ENCODE data around the gene ZNF609. TPM values are rescaled to one million over a fixed set of nuclear protein-coding genes. Genes with fewer than 3 reads are reported as not detected.
A peak's percentile ranks its signal among the peaks of the same experiment; 100 is the strongest.

ZNF609 gene
- total RNA-seq, 2 donors from 2014 or later, result 52.3 to 54.8 TPM

- 95 to 98% methylated on average over 7 of the region's 7 CpGs for WGBS, 2 experiments (ENCODE audit: insufficient coverage in 1 of 2, insufficient read length in 1 of 2)
- no peak overlapping the region for H3K27ac Mint-ChIP-seq
- Histone ChIP-seq H3K4me1 (ENCODE audit: control insufficient read depth, insufficient read depth, low read length) (no peaks in the 10 kb centered on the region), H3K27me3 (ENCODE audit: control insufficient read depth, insufficient read depth, low read length, poor library complexity, severe bottlenecking) (no peaks in the 10 kb centered on the region), H3K36me3 (ENCODE audit: control insufficient read depth, insufficient read depth, low read length) (peaks cover 60% of the 10 kb centered on the region), H3K9me3 (ENCODE audit: control insufficient read depth, low read length) (no peaks in the 10 kb centered on the region), H3K4me3 (ENCODE audit: low read length) (no peak overlapping the region), H3K9ac (ENCODE audit: extremely low read depth, low read length, poor library complexity, severe bottlenecking) (no peak overlapping the region), H3K27ac (ENCODE audit: low read depth, low read length) (no peak overlapping the region)
- H3K9me3 Mint-ChIP-seq, result no peaks in the 10 kb centered on the region
- H3K4me1 Mint-ChIP-seq, result no peaks in the 10 kb centered on the region
- DNase-seq, result no peak
- H3K27me3 Mint-ChIP-seq (ENCODE audit: insufficient read depth), result no peaks in the 10 kb centered on the region
- no peak overlapping the region for H3K4me3 Mint-ChIP-seq
- peaks cover 70% of the 10 kb centered on the region for H3K36me3 Mint-ChIP-seq (ENCODE audit: low read depth)
- TF ChIP-seq CTCF (conservative IDR thresholded peaks at IDR 0.05), result no peak
Measured at GRCh38 chr15:64717130-64717529, 256.8 kb downstream of the ZNF609 start.

DNA sequence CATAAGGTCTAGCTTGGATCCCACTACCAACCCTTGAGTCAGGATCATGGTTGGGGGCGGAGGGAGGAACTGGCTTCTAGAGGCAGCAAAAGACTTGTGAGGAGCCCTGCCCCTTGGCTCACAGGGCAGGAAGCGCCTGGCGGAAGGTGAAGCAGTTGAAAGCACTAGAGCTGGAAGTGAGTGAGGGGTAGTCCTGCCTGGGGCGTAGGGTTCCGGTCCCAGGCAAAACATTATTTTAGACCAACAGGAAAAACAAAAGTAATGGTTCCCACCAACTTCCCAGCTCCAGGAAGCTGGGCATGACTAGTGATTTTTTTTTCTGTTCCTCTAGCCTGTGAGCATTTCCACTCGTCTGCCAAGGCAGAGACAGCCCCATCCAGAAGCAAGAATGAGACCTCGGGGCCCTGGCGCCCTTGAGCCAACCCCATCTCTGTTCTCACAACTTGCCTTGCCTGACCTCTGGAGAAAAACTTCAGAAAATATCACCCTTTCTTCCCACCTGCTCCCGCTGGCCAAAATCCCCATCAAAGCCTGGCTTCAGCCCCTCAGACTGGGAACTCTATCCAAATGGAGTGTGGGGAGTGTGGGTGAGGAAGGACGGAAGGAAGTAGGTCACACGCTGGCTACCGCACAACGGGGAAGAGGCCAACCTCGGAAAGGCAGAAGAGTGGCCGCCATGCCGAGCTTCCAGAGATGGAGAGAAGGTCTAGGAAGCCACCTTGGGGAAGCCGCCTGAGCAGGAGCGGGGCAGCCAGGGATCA lies 257.5 kb downstream of the ZNF609 start:
- Histone ChIP-seq H3K9ac (ENCODE audit: extremely low read depth, low read length, poor library complexity, severe bottlenecking) (no peak overlapping the region), H3K4me1 (ENCODE audit: control insufficient read depth, insufficient read depth, low read length) (no peaks in the 10 kb centered on the region), H3K27me3 (ENCODE audit: control insufficient read depth, insufficient read depth, low read length, poor library complexity, severe bottlenecking) (no peaks in the 10 kb centered on the region), H3K4me3 (ENCODE audit: low read length) (no peak overlapping the region), H3K36me3 (ENCODE audit: control insufficient read depth, insufficient read depth, low read length) (peaks cover 56% of the 10 kb centered on the region), H3K27ac (ENCODE audit: low read depth, low read length) (no peak overlapping the region), H3K9me3 (ENCODE audit: control insufficient read depth, low read length) (no peaks in the 10 kb centered on the region)
- no peak for TF ChIP-seq CTCF (conservative IDR thresholded peaks at IDR 0.05)
- Mint-ChIP-seq H3K27ac (peak overlapping the region; percentile 76), H3K27me3 (ENCODE audit: insufficient read depth) (no peaks in the 10 kb centered on the region), H3K4me3 (no peak overlapping the region), H3K9me3 (no peaks in the 10 kb centered on the region), H3K36me3 (ENCODE audit: low read depth) (peaks cover 66% of the 10 kb centered on the region), H3K4me1 (no peaks in the 10 kb centered on the region)
- no peak for DNase-seq
- 95 to 97% methylated on average over 15 to 17 of the region's 18 CpGs for WGBS, 2 experiments (ENCODE audit: insufficient coverage in 1 of 2, insufficient read length in 1 of 2)

GRCh38 chr15:64720188-64720587 lies 259.8 kb downstream of the ZNF609 start:
- no peaks in the 10 kb centered on the region for H3K4me1 Mint-ChIP-seq
- no peak for TF ChIP-seq CTCF (conservative IDR thresholded peaks at IDR 0.05)
- no peak overlapping the region for H3K9ac ChIP-seq (ENCODE audit: extremely low read depth, low read length, poor library complexity, severe bottlenecking)
- peaks cover 60% of the 10 kb centered on the region for H3K36me3 ChIP-seq (ENCODE audit: control insufficient read depth, insufficient read depth, low read length)
- DNase-seq, result no peak
- H3K4me1 ChIP-seq (ENCODE audit: control insufficient read depth, insufficient read depth, low read length), result no peaks in the 10 kb centered on the region
- H3K4me3 Mint-ChIP-seq, result no peak overlapping the region
- no peaks in the 10 kb centered on the region for H3K9me3 ChIP-seq (ENCODE audit: control insufficient read depth, low read length)
- no peaks in the 10 kb centered on the region for H3K27me3 Mint-ChIP-seq (ENCODE audit: insufficient read depth)
- 90 to 96% methylated on average over 2 to 3 of the region's 3 CpGs for WGBS, 2 experiments (ENCODE audit: insufficient coverage in 1 of 2, insufficient read length in 1 of 2)
- H3K27me3 ChIP-seq (ENCODE audit: control insufficient read depth, insufficient read depth, low read length, poor library complexity, severe bottlenecking), result no peaks in the 10 kb centered on the region
- no peaks in the 10 kb centered on the region for H3K9me3 Mint-ChIP-seq
- peak overlapping the region; percentile 49 for H3K27ac Mint-ChIP-seq
- no peak overlapping the region for H3K27ac ChIP-seq (ENCODE audit: low read depth, low read length)
- peaks cover 56% of the 10 kb centered on the region for H3K36me3 Mint-ChIP-seq (ENCODE audit: low read depth)
- no peak overlapping the region for H3K4me3 ChIP-seq (ENCODE audit: low read length)
